HG03280 (cell line): ENCODE results near the gene NRL.

Source experiments
- ATAC-seq: cut with Tn5 transposase; IDR thresholded peaks from one replicate; pipeline ENCODE4 v1.9.1; 2021; ENCODE audit warnings: mild to moderate bottlenecking, moderate library complexity; ENCODE audit not compliant: unreplicated experiment

Gene NRL

DNA sequence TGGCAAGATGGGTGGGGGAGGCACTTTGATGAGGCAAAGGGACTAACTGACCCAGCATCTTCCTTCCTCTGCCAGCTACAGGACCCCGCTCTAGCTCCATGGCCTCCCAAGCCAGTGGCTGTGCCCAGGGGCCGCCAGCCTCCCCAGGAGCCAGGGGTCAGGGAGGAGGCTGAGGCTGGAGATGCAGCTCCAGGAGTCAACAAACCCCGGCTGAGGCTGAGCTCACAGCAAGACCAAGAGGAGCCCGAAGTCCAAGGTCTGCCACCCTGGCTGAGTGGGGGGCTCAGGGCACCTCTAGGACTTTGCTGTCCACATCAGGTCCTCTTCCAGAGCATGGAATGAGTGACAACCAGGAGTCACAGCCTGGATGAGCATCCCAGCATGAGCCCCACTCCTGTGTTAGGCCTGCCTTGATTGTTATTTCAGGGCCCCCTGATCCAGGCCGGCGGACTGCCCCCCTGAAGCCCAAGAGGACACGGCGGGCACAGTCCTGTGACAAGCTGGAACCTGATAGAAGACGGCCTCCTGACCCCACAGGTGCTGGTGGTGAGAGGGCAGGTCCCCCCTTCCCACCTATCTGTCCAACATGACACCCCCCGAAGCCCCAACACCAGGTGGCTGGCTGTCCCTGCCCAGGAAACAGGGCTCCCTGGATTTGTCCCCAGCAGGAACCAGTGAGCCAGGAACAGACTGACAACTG lies 45.9 kb downstream of the NRL start:
- no peak for ATAC-seq

DNA sequence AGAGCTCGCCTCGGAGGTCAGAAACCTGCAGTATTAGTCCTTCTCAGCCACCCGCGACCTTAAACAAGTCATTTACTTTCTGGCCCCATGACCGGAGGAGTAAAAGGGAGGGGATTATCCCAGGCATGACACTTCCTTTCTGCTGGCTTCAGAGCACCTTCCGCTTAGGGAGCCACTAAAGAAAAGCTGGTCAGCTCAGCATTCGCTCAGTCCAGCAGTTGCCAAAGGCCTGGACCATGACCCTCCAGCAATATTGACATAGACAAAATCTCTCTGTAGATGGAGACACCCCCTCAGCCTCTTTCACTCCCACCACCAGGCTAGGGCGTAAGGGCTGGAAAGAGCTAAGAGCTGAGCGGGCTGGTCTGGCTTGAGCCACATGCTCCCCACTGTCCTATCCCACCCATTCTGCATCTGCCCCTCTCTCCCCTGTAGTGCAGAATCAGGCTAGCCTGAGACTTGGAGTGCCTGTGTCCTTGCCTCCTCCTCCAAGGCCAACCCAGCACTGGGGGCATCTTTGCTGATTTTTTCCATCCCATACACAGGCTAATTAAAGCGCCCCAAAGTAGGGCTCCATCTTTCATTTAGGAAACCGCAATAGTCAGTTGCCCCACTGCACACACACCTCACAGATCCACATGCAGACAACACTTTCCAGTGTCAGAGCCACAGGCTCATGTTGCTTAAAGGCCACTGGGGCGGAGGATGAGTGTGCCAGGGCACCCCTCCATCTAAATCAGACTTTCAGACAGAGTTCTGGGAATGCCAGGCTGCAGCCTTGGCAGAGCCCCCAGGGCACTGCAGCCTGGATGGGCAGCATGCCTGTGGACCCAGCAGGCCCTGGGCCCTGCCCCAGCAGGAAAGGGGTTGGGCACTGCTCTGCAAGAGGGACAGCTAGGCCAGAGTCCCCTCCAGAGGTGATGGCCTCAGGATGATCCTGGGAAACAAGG lies 47.3 kb downstream of the NRL start:
- no peak for ATAC-seq

DNA sequence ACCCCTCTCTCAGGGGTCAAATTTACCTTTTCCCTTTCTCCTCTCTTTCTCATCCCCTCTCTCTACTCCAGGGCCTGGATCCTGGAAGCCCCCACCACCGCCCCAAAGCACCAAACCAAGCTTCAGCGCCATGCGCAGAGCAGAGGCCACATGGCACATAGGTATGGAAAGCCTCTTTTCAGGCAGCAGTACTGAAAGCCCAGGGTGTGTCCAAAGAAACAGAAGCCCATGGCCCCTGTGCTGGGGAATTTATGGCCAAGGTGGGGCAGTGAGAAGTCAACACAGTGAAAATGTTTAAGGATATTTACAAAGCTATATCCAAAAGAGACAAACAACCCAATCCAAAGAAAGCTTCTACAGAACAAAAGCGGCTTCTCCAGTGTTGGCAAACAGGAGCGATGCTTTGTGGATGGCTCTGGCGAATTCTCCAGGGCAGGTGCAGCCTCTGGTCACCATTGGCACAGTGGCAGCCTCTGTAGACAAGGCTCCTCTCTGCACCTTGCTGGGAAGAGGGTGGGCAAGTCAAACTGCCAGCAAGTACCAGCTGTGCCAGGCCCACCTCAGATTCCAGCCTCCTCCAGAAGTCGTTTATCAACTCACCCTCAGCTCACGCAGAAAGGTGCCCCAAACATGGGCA lies 48.1 kb downstream of the NRL start:
- ATAC-seq: no peak

DNA sequence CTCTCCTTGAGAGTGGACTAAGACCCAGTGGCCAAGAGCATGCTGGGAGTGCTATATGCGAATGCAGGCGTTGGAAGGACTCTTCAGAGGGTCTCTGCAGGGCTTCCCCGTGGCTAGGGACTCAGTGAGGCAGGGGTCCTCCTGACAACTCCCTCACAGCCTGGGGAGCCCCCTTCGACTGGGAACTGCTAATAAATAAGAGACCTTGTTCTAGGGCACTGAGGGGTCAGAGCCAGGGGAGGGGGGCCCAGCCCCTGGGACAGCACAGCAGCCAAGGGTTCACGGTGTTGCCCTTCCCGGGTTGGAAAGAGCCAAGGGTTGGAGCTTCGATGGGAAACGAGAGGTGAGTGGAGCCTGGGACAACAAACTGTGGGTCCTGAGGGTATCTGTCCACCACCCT lies 49.3 kb downstream of the NRL start:
- ATAC-seq: no peak

DNA sequence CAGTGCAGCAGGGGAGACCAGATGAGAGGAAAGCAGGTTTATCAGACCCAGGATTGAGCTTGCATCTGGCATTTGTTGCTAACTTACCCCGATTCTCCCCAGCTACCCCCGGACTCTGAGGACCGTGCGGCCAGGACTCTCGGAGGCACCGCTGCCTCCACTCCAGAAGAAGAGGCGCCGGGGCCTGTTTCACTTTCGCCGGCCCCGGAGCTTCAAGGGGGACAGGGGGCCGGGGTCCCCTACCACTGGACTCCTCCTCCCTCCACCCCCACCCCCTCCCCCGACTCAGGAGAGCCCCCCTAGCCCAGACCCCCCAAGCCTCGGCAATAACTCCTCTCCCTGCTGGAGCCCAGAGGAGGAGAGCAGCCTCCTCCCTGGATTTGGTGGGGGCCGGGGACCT lies 49.9 kb downstream of the NRL start:
- no peak for ATAC-seq

DNA sequence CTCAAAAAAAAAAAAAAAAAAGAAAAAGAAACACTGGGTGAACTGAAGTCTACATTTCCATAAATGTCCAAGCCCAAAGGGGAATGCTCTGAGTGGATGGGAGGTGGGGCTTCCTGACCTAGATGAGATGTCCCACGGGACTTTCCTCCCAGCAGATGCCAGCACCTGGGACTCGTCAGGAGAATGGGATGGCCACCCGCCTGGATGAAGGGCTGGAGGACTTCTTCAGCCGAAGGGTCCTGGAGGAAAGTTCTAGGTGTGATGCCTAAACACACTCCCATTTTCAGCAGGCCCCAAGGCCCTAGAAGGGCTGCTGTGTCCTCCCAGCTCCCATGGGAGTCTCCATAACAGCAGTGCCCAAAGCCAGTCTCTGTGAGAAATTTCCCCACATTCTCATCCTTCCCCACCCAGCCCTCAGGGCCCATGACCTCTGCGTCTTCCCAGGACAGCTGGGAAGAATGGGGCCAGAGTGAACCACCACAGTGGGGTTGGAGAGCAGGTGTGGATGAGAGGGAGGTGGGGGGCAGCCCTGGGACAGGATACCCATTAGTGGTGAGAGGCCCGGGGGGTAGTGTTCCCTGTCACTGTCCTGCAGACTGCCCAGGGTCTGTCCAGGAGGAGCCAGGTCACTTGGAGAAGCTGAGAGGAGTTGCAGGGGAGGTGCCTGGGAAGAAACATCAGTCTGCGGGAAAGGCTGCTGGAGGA lies 50.5 kb downstream of the NRL start:
- ATAC-seq: no peak

DNA sequence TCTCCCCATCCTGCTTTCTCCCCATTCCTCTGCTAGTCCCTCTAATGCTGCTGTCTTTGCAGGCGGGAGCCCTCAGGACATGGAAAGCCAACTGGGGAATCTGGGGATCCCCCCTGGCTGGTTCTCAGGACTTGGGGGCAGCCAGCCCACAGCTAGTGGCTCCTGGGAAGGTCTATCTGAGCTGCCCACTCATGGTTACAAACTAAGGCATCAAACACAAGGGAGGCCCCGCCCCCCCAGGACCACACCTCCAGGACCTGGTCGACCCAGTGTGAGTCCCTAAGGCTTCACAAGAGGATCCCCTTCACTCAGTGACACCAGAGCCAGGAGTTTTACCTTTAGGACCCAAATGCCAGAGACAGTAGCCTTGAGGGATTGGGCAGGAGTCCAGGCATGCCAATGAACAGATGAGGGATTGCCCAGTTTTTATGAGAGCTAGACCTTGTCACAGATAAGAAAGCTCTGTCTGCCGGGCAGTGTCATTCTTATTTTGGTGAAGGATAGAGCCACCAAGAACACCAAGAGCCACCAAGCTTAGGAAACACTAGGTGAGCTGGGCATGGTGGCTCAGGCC lies 51.4 kb downstream of the NRL start:
- no peak for ATAC-seq

DNA sequence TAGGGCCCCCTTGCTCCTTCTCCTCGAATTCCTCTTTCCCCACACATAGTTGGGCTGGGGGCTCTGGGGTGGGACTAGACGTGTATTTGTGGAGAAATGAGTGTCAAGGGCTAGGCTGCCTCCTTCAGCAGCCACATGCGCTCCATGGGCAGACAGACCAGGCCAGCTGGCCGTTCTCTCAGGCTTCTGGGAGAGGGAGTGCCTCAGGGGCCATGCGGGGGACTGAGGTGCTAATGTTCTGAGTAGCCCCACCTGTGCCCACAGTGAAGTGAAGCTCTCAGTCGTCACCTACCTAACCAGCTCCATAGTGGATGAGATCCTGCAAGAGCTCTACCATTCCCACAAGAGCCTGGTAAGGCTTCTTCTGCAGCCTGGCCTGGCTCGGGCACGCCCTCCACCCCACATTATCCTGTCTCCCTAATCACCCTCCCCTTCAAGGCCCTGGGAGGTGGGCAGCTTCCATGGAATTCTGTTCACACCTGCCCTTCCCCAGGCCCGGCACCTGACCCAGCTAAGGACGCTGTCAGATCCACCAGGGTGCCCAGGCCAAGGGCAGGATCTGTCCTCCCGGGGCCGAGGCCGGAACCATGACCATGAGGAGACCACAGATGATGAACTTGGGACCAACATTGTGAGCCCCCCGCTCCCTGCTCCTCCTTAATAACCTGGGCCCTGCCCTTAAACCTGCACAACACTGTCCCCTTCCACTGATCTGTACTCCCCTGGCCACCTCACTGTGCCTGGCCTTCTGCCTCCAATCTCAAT lies 52.4 kb downstream of the NRL start:
- no peak for ATAC-seq

DNA sequence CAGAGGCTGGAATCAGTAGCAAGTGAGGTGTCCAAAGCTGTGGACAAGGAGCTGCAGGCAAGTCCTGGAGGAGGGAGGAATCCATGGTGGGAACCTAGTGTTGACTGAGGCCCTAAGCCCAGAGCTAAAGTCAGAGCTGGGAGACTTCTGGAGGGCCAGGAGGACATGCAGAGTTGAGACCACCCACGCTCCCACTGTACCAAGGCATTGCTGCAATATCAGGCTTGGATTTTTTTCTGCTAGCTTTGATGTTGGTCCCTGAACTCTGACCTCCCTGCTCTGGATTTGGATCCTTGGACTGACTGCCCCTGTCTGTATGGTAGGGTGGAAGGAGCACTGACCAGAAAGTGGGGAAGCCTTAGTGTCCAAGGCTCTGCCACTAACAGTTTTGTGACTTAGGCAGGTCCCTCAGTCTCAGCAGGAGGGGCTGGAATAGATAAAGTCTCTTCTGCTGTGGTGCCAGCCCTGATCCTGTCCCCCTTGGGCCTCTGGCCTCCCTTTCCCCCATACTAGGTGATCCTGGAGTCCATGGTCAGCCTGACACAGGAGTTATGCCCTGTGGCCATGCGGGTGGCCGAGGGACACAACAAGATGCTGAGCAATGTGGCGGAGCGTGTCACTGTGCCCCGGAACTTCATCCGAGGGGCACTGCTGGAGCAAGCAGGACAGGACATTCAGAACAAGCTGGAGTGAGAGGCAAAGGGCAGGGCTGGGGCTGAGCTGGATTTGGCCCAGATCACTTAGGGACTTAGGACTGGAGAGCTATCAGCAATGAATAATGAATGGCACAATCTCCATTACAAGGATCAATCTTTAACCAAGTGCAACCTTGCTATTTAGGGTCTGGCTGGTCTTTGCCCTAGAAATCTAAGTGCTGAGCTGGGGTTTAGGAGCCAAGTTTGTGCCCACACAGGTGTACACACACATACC lies 53.5 kb downstream of the NRL start:
- ATAC-seq: no peak

DNA sequence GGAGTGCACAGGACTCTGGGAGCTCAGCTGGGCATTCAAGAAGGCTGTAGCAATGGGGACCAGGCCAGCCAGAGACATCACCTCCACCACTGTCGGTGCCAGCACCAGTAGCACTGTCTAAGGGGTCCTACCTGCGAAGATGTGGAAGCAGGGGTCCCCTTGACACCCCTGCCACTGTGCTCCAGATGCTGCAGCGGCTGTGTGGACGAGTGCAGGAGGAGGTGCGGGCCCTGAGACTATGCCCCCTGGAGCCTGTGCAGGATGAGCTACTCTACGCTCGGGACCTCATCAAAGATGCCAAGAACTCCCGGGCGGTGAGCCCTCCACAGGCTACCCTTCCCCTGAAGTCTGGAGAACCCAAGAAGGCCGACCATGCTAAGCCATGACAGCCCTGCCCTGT lies 54.3 kb downstream of the NRL start:
- no peak for ATAC-seq

DNA sequence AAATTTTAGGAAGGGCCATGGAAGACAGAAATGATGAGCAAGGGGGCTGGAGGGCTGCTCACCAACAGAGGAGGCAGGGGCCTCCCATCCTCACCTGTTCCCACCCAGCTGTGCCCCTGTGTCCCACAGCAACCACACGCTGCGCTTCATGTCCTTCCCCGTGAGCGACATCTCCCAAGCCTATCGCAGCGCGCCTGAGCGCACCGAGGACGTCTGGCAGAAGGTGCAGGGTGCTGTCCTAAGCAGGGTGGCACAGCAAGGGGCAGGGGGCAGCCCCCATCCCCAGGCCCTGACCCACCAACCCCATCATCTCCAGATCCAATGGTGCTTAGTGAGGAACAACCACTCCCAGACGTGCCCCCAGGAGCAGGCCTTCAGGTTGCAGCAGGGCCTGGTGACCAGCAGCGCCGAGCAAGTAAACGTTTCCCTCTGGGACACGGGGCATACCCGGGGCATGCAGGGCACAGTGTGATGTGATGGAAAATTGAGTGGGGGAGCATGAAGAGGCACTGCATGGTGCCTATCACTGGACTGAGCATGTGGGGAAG lies 54.8 kb downstream of the NRL start:
- no peak for ATAC-seq

DNA sequence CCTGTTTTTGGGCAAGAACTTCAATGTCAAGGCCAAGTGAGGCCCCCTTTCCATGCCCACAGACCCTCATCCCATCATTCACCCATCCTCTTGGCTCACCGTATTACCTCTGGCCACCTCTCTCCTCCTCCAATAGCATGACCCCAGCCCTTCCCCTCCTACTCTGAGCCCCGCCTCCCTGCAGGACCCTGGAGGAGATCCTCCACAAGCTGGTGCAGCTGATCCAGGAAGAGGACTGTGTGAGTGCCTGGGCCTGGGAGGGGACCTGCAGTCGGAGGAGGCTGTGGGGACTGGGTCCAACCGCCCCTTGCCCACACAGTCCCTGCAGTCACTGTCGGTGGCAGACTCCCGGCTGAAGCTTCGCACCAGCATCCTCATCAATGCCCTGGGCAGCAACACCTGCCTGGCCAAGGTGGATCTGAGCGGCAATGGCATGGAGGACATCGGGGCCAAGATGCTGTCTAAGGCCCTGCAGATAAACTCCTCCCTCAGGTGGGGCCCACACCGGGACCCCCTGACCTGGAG lies 55.7 kb downstream of the NRL start:
- no peak for ATAC-seq

DNA sequence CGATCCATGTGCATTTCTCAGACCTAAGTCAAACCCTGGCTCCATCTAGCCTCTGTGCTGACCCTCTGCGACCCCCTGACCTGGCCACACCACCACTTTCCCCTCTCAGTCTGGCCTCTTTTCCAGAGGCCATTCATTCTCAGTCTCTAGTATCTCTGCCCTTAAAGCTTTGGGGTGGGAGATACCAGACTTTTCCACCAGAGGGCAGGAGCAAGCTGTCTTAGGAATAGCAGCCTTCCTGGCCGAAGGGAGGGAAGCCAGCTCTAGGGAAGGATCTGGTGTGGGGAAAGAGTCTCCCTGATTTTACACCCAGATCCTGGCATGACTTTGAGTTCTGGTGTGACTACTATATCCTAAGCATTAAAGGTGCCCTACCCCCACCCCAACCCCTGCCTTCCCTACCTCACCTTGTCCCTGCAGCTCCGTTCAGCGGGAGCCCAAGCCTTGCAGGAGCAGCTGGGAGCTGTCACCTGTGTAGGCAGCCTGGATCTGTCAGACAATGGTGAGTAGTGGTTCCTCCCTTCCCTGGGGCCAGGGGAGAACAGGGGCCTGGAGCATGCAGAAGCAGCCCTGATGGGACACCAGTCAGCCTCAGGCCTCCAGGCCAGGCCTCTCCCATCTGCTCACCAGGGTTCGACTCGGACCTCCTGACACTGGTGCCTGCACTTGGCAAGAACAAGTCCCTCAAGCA lies 56.3 kb downstream of the NRL start:
- peak; percentile 58 for ATAC-seq

DNA sequence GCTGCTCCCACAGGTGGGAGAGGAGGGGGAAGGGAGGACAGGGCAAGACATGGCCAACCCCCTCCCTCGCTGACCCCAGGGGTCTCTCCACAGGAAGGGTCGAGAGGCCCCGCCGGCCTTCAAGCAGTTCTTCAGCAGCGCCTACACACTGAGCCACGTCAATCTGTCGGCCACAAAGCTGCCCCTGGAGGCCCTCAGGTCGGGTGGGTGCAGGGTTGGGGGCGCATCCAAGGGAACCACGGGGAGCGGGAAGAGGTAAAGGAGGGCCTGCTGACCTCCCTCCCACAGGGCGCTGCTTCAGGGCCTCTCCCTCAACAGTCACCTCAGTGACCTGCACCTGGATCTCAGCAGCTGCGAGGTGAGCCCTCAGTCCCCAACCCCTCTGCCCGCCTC lies 56.9 kb downstream of the NRL start:
- ATAC-seq: peak; percentile 14

DNA sequence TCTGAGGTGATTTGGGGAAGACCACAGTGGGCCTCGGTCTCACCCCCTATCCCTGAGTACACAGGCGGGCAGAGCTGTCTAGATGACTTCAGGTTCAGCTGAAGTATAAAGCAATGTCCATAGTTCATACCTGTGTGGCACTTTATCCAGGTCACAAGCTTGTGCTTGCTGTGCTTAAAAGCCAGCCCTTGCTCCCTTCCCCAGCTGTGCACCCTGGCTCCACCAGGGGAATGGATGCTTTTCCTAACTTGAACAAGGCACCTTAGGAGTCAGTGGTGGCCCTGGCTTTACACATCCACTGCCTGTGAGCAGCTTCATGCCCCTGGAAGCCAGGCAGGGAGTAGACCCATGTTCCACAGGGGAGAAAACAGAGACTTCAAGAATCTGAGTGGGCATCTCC lies 57.5 kb downstream of the NRL start:
- ATAC-seq: no peak

DNA sequence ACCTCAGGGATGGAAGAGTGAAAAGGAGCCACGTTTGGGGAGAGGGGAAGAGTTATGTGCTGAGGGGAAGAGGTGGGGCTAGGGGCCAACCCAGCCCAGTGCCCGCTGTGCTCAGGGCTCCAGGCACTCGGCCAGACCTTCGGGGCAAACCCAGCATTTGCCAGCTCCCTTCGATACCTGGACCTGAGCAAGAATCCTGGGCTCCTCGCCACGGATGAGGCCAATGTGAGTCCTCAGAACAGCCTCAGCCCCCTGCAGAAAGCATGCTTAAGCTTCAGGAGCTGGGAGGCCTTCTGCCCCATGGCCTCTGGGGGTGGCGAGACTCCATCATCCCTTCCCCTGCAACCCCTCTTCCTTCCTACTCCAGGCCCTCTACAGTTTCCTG lies 58.0 kb downstream of the NRL start:
- no peak for ATAC-seq

DNA sequence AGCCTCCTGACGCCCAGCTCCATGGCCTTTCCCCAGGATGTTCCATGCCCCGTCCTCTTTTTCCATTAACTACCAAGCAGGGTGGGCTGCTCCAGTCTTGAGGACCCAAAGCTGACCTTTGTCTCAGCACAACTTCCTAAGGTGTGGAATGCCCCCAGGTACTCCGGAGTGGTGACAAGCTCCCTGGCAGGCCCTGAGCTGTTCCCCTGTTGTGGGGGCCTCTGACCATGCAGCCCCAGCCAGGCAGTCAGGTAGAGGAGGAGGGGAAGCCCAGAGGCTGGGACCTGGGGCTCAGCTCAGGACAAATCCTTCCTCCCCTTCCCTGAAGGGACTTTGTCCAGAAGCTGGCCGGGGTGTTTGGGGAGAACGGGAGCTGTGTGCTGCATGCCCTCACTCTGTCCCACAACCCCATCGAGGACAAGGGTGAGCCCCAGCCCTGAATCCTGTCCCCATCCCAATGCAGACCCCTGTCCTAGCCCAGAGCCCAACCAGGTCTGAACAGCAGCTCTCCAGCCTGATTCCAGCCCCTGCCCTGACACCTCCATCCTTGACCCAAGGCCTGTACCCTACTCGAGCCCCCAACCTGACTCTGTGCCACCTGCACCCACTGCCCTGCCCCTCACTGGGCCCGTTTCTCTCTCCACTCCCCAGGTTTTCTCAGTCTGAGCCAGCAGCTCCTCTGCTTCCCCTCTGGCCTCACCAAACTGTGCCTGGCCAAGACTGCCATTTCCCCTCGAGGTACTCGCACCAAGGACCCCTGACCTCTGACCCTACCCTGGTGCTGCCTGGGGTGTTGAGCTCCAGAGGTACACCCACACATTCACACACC lies 58.6 kb downstream of the NRL start:
- no peak for ATAC-seq
